ENCODE data around the gene CLPX. TPM values are rescaled to one million over a fixed set of nuclear protein-coding genes. Genes with fewer than 3 reads are reported as not detected.

CLPX gene
- total RNA-seq, 3 donors from 2014 or later = 39.4 to 51.5 (median 50.8) TPM

GRCh38 chr15:65204931-65205660 is 20.0 kb upstream of the CLPX start:
- intact Hi-C loops (cut with DNase I, micrococcal nuclease) = no loop called here
- DNase-seq (no peak), ATAC-seq (no peak)
- Histone ChIP-seq H3K36me3 (ENCODE audit: low read depth) (no peaks in the 10 kb centered on the region), H3K9me3 (no peaks in the 10 kb centered on the region), H3K4me1 (ENCODE audit: low read depth) (no peaks in the 10 kb centered on the region), H3K4me3 (no peak overlapping the region)
- TF ChIP-seq CTCF (IDR thresholded peaks at IDR 0.05) = no peak

GRCh38 chr15:65204236-65204930 is 19.2 kb upstream of the CLPX start:
- no peak for ATAC-seq
- Histone ChIP-seq H3K9me3 (no peaks in the 10 kb centered on the region), H3K4me3 (no peak overlapping the region), H3K36me3 (ENCODE audit: low read depth) (no peaks in the 10 kb centered on the region), H3K4me1 (ENCODE audit: low read depth) (no peaks in the 10 kb centered on the region)
- no peak for DNase-seq
- intact Hi-C loops (cut with DNase I, micrococcal nuclease) = no loop called here
- TF ChIP-seq CTCF (IDR thresholded peaks at IDR 0.05) = no peak

- H3K4me3 ChIP-seq = no peak overlapping the region
- DNase-seq = no peak
- no peaks in the 10 kb centered on the region for H3K36me3 ChIP-seq (ENCODE audit: low read depth)
- H3K4me1 ChIP-seq (ENCODE audit: low read depth) = no peaks in the 10 kb centered on the region
- no peaks in the 10 kb centered on the region for H3K9me3 ChIP-seq
- no peak for ATAC-seq
- TF ChIP-seq CTCF (IDR thresholded peaks at IDR 0.05) = no peak
- intact Hi-C loops (cut with DNase I, micrococcal nuclease) = no loop called here
These were observed 16.8 kb upstream of the CLPX start for GRCh38 chr15:65201918-65202317.

GRCh38 chr15:65198571-65198970 is 13.4 kb upstream of the CLPX start:
- ATAC-seq = no peak
- H3K36me3 ChIP-seq (ENCODE audit: low read depth) = no peaks in the 10 kb centered on the region
- H3K4me1 ChIP-seq (ENCODE audit: low read depth) = no peaks in the 10 kb centered on the region
- intact Hi-C loops (cut with DNase I, micrococcal nuclease) = loop anchor here in 1 of 2 donors (5.0 to 10.0 kb wide), 2 partner anchors 56 to 74 kb away; no protein-coding TSS in a partner anchor
- H3K4me3 ChIP-seq = no peak overlapping the region
- TF ChIP-seq CTCF (IDR thresholded peaks at IDR 0.05) = no peak
- DNase-seq = no peak
- no peaks in the 10 kb centered on the region for H3K9me3 ChIP-seq

GRCh38 chr15:65197337-65197645 is 12.1 kb upstream of the CLPX start:
- H3K9me3 ChIP-seq = no peaks in the 10 kb centered on the region

More at GRCh38 chr15:65197337-65197645, 12.1 kb upstream of the CLPX start:
- Histone ChIP-seq H3K4me1 (ENCODE audit: low read depth) (no peaks in the 10 kb centered on the region), H3K4me3 (no peak overlapping the region), H3K36me3 (ENCODE audit: low read depth) (no peaks in the 10 kb centered on the region)
- ATAC-seq (no peak), DNase-seq (no peak)
- no peak for TF ChIP-seq CTCF (IDR thresholded peaks at IDR 0.05)
- intact Hi-C loops (cut with DNase I, micrococcal nuclease) = loop anchor here in 1 of 2 donors (5.0 to 10.0 kb wide), 2 partner anchors 58 to 75 kb away; no protein-coding TSS in a partner anchor
